GM12872 (cell line): ENCODE measurements around the gene IL25.

Source experiments
- TF ChIP-seq, protein P1 (sequence below): IDR thresholded peaks from 3 replicates; pipeline ENCODE4 v1.5.1; 2011; ENCODE audit warnings: low read depth, mild to moderate bottlenecking, low read length, moderate library complexity; ENCODE audit not compliant: insufficient read depth

The IL25 gene

DNA sequence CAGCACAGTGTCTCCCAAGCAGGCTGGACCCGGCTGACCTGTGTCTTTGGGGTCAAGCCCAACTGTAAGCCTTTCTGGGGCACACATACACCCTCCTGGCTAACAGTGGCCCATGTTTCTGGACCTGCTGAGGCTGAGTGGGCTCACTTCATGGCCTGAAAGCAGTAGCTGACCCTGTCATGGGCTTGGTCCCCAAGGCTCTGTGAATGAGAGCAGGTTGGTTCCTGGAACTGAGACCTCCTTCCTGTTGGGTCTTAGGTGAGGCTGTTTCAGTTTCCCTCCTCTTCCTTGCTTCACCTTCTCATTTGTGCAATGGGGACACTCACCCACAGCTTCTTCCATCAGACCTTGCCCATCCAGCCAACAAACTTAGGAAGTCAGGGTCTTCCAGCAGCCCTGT is 744 bp upstream of the IL25 start:
- TF ChIP-seq, protein P1, sequence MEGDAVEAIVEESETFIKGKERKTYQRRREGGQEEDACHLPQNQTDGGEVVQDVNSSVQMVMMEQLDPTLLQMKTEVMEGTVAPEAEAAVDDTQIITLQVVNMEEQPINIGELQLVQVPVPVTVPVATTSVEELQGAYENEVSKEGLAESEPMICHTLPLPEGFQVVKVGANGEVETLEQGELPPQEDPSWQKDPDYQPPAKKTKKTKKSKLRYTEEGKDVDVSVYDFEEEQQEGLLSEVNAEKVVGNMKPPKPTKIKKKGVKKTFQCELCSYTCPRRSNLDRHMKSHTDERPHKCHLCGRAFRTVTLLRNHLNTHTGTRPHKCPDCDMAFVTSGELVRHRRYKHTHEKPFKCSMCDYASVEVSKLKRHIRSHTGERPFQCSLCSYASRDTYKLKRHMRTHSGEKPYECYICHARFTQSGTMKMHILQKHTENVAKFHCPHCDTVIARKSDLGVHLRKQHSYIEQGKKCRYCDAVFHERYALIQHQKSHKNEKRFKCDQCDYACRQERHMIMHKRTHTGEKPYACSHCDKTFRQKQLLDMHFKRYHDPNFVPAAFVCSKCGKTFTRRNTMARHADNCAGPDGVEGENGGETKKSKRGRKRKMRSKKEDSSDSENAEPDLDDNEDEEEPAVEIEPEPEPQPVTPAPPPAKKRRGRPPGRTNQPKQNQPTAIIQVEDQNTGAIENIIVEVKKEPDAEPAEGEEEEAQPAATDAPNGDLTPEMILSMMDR, result no peak

DNA sequence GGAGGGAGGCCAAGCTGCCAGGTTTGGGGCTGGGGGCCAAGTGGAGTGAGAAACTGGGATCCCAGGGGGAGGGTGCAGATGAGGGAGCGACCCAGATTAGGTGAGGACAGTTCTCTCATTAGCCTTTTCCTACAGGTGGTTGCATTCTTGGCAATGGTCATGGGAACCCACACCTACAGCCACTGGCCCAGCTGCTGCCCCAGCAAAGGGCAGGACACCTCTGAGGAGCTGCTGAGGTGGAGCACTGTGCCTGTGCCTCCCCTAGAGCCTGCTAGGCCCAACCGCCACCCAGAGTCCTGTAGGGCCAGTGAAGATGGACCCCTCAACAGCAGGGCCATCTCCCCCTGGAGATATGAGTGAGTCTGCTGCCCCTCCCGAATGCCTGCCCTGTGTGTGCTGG is 432 bp downstream of the IL25 start:
- TF ChIP-seq, protein P1, result no peak

DNA sequence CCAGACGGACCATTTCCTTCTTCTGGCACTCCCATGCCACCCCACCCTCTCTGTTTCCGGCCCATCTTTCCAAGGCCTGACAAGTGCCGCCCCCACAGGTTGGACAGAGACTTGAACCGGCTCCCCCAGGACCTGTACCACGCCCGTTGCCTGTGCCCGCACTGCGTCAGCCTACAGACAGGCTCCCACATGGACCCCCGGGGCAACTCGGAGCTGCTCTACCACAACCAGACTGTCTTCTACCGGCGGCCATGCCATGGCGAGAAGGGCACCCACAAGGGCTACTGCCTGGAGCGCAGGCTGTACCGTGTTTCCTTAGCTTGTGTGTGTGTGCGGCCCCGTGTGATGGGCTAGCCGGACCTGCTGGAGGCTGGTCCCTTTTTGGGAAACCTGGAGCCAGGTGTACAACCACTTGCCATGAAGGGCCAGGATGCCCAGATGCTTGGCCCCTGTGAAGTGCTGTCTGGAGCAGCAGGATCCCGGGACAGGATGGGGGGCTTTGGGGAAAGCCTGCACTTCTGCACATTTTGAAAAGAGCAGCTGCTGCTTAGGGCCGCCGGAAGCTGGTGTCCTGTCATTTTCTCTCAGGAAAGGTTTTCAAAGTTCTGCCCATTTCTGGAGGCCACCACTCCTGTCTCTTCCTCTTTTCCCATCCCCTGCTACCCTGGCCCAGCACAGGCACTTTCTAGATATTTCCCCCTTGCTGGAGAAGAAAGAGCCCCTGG is 3.1 kb downstream of the IL25 start:
- TF ChIP-seq, protein P1, result no peak

DNA sequence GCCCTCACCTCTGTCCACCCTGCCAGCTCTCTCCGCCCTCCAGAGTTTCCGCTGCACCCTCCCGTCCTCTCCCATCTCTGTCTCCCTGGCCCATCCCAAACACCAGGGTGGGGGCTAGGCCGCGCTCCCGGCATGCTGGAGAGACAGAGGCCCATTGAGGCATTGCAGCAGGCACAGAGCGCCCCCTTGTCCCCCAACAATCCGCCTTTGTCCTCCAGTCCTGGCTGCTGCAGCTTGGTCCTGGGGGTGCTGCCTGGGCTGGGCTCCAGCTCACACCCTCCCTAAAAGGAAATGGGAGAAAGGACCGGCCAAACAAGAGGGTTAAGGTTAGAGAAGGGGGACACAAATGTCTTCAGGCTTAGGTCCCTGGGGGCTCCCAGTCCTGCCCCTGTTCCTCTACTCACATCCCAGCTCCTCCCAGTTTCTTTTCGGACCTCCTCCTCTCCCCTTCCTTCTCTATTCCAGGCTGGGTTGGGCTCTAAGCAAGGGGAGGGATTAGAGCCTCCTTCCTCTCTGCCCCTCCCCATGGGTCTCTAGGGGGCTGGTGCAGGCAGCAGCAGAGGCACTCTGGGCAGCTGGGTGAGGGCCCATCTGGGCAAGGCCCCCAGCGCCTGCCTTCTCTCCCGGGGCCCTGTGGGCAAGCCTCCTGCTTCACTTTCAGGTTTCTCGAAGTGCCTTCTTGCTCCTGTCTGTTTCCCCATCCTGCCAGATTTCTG is 4.0 kb downstream of the IL25 start, which contains the start of gene CMTM5:
TSS of gene CMTM5 (plus strand) at position 565 of the 716 bp plus-strand sequence. CDS start 206 bp downstream, outside the sequence.
- TF ChIP-seq, protein P1, result no peak

DNA sequence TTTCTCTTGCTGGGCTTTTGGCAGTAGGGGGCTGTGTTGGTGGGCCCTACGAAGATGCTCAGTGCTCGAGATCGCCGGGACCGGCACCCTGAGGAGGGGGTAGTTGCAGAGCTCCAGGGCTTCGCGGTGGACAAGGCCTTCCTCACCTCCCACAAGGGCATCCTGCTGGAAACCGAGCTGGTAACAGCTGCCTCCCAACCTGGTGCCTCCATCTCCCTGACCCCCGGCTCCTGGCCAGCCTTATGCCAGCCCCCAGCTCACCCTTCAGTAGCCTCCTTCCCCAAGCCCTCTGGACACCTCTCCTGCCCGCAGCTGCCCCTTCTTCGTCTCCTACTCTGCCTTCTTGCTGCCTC is 4.6 kb downstream of the IL25 start:
- TF ChIP-seq, protein P1, result no peak

DNA sequence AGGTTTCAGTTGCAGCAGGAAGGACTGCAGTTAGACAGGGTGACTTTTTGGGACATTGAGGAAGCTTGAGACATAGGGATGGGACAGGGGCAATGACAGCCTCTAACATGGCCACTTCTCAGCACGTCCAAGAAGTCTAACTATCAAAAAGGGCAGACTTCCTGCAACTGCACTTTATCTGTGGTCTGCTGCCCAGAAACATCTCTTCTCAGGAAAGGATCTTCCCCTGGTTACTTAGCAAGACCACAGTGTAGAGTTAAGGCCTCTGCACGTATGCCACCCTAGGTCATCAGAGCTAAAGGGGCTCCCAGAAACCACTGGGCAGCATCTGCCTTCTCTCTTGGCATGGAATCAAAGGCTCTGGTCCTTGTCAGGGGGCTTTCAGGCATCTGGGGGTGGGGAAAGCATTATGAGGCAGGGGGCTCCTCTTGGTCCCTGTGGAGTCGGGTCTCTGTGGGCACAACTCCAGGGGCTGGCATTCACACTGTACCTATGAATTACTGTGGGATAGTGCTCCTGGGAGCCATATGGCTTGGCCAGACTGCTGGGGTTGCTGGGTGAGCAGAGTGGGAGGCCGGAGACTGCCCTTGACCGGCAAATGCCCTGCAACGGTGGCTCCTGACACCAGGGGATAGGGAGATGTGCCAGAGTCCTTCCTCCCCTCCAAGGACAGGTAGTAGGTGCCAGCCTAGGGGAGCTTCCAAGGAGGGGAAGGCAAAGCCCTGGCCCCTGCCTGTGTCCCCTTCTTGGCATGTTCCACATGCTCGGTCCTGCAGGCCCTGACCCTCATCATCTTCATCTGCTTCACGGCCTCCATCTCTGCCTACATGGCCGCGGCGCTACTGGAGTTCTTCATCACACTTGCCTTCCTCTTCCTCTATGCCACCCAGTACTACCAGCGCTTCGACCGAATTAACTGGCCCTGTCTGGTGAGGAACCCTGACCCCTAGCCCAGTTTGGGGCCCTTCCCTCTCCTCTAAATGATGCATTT is 5.3 kb downstream of the IL25 start:
- TF ChIP-seq, protein P1, result no peak

DNA sequence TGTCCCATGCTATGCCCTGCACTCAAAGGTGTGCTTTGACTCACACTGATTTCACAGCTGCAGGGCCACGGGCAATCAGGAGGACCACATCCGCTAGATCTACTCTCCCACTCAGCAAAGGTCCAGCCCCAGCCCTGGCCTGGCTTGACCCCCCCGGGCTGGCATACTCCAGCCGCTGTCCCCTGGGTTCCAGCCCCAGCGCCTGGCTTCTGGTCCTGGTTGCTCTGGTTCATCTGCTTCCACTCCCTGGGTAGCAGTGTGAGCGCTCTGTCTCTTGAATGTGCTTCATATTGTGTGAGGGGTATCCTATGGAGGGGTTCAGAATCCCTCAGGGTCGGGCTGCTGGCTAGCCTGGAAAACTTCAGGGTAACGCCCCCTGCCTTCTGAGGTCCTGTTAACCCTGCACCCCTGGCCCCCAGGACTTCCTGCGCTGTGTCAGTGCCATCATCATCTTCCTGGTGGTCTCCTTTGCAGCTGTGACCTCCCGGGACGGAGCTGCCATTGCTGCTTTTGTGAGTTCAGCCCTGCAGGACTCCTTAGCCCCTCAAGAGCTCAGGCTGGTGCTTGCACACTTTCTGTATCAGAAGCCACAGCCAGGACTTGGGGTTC is 6.1 kb downstream of the IL25 start:
- TF ChIP-seq, protein P1, result no peak
